Type B pancreatic cell (in vitro differentiated cells): ENCODE data around the gene NKD2. TPM values are rescaled to one million over a fixed set of nuclear protein-coding genes. Genes with fewer than 3 reads are reported as not detected.

Experiments
- DNase-seq: peaks from one replicate; pipeline ENCODE4 v3.0.0; 2021; ENCODE audit warnings: mixed read lengths; ENCODE audit not compliant: unreplicated experiment; ENCODE audit errors: extremely low spot score
- H3K27ac Mint-ChIP-seq: 2 replicates; pipeline ENCODE4 v1.8.0; 2021; ENCODE audit warnings: mild to moderate bottlenecking, mixed read lengths
- H3K27me3 Mint-ChIP-seq: 2 replicates; pipeline ENCODE4 v1.8.0; 2021; ENCODE audit warnings: mixed read lengths
- H3K36me3 Mint-ChIP-seq: 2 replicates; pipeline ENCODE4 v1.8.0; 2021; ENCODE audit warnings: mixed read lengths
- H3K4me1 Mint-ChIP-seq: one replicate; pipeline ENCODE4 v1.8.0; 2021; ENCODE audit warnings: mixed read lengths; ENCODE audit not compliant: unreplicated experiment
- H3K4me3 Mint-ChIP-seq: 2 replicates; pipeline ENCODE4 v1.8.0; 2021; ENCODE audit warnings: mild to moderate bottlenecking, mixed read lengths
- H3K9me3 Mint-ChIP-seq: 2 replicates; pipeline ENCODE4 v1.8.0; 2021; ENCODE audit warnings: mixed read lengths
- microRNA-seq: library from miRNA; unstranded; fragments of <30 nt; microRNA quantifications from one replicate; pipeline ENCODE4, GENCODE V29; 2020
- total RNA-seq: library from RNA; stranded (reverse); gene quantifications from 2 replicates; pipeline ENCODE4 v1.2.1, GENCODE V29; 2021; ENCODE audit warnings: low replicate concordance
- TF ChIP-seq, protein P1 (sequence below): fragments of 200-600 bp; sonication (generic); conservative IDR thresholded peaks from 2 replicates; pipeline ENCODE4 v1.5.0; 2021; ENCODE audit warnings: antibody characterized with exemption, mild to moderate bottlenecking

NKD2 gene
- total RNA-seq, 1 donor from 2014 or later, result 24.3 TPM

DNA sequence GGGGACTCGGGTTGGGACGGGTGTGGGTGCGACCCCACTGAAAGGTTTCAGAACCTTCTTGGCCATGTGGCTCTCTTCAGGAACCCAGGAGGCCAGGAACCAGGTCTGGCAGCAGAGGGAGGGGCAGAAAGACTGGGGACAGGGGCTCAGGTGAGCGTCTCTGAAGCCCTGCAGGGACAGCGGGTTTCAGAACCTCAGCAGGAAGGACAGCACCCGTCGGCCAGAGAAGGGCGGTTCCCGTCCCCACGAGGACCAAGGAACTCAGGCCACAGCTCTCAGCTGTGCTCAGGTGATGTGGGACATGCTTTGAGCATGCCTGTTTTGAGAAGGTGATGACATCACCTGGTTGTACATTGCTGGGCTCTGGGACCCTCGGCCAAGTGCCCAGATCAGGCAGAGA, 77.5 kb downstream of the NKD2 start:
- H3K36me3 Mint-ChIP-seq, result no peaks in the 10 kb centered on the region

GRCh38 chr5:1086871-1087270, 78.3 kb downstream of the NKD2 start:
- Mint-ChIP-seq H3K4me1 (no peaks in the 10 kb centered on the region), H3K27ac (no peak overlapping the region), H3K36me3 (no peaks in the 10 kb centered on the region), H3K4me3 (no peak overlapping the region), H3K27me3 (no peaks in the 10 kb centered on the region), H3K9me3 (no peaks in the 10 kb centered on the region)
- TF ChIP-seq, protein P1, sequence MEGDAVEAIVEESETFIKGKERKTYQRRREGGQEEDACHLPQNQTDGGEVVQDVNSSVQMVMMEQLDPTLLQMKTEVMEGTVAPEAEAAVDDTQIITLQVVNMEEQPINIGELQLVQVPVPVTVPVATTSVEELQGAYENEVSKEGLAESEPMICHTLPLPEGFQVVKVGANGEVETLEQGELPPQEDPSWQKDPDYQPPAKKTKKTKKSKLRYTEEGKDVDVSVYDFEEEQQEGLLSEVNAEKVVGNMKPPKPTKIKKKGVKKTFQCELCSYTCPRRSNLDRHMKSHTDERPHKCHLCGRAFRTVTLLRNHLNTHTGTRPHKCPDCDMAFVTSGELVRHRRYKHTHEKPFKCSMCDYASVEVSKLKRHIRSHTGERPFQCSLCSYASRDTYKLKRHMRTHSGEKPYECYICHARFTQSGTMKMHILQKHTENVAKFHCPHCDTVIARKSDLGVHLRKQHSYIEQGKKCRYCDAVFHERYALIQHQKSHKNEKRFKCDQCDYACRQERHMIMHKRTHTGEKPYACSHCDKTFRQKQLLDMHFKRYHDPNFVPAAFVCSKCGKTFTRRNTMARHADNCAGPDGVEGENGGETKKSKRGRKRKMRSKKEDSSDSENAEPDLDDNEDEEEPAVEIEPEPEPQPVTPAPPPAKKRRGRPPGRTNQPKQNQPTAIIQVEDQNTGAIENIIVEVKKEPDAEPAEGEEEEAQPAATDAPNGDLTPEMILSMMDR, result no peak
- no peak for DNase-seq

More for the DNA sequence above, 77.5 kb downstream of the NKD2 start:
- no peaks in the 10 kb centered on the region for H3K27me3 Mint-ChIP-seq
- TF ChIP-seq, protein P1, result no peak
- no peaks in the 10 kb centered on the region for H3K4me1 Mint-ChIP-seq
- H3K4me3 Mint-ChIP-seq, result no peak overlapping the region
- no peaks in the 10 kb centered on the region for H3K9me3 Mint-ChIP-seq
- no peak for DNase-seq
- no peak overlapping the region for H3K27ac Mint-ChIP-seq

DNA sequence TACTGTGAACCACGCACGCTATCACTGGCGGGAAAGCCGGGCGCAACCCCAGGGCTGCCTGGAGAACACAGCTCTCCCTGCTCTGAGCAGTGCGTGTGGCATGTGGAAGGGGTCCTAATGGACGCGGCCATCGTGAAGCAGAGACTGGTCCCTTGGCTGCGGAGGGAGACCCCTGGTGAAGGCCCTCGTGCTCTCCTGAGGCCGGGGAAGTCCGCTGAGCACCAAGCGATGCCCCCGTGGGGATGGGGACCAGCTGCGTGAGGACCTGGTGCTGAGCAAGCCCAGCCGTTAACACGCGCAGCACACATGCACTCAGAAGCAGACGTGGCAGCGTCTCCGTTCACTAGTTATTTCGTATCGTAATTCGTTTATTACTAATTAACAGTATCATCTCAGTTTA, 78.8 kb downstream of the NKD2 start:
- H3K27me3 Mint-ChIP-seq, result no peaks in the 10 kb centered on the region
- no peak overlapping the region for H3K27ac Mint-ChIP-seq
- no peaks in the 10 kb centered on the region for H3K9me3 Mint-ChIP-seq
- H3K36me3 Mint-ChIP-seq, result no peaks in the 10 kb centered on the region
- no peak for DNase-seq
- no peak overlapping the region for H3K4me3 Mint-ChIP-seq
- TF ChIP-seq, protein P1, result no peak
- H3K4me1 Mint-ChIP-seq, result no peaks in the 10 kb centered on the region

DNA sequence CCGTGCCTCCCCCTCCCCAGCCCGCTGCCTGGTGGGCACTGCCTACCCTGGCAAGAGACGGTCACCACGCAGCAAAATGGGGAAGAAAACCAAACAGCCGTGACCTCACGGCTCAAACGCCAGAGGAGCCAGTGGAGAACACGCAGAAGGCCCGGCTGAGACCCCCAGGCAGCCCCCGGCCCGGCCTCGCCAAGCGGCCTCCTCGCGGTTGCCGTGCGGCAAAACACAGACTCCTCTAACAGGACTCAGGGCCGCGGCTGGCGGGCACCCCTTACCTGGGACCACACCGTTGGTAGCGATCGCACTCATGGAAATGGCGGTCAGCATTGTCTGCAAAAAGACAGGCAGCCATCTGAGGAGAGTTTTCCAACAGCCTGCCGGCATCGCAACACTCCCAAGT, 79.4 kb downstream of the NKD2 start:
- H3K9me3 Mint-ChIP-seq, result no peaks in the 10 kb centered on the region
- no peaks in the 10 kb centered on the region for H3K4me1 Mint-ChIP-seq

More for the DNA sequence above, 79.4 kb downstream of the NKD2 start:
- DNase-seq, result no peak
- H3K27ac Mint-ChIP-seq, result no peak overlapping the region
- H3K36me3 Mint-ChIP-seq, result no peaks in the 10 kb centered on the region
- no peaks in the 10 kb centered on the region for H3K27me3 Mint-ChIP-seq
- TF ChIP-seq, protein P1, result no peak
- no peak overlapping the region for H3K4me3 Mint-ChIP-seq

Small RNA genes lying within 50 kb of the gene (microRNA-seq; reads per million reads assigned to microRNA genes)
- not detected for gene MIR4635

Other genes with a start within 250 kb of the NKD2 start
- gene ZDHHC11B, start 224.1 kb upstream of the NKD2 start, total RNA-seq, result 2.2 and 4.0 TPM in 2 replicates
- gene ZDHHC11, start 157.8 kb upstream of the NKD2 start, total RNA-seq, result 20.8 and 27.5 TPM in 2 replicates
- gene BRD9, start 116.0 kb upstream of the NKD2 start, total RNA-seq, result 38.2 and 55.6 TPM in 2 replicates
- 9.3 and 18.2 TPM in 2 replicates for gene TRIP13, start 115.9 kb upstream of the NKD2 start, total RNA-seq
- 44.7 and 57.6 TPM in 2 replicates for gene SLC12A7, start 103.3 kb downstream of the NKD2 start, total RNA-seq
- 12.6 and 22.2 TPM in 2 replicates for gene SLC6A19, start 192.8 kb downstream of the NKD2 start, total RNA-seq
- gene SLC6A18, start 216.6 kb downstream of the NKD2 start, total RNA-seq, result 0.41 and 0.48 TPM in 2 replicates